Measurements from ENCODE around the gene SNRPD3.
A peak's percentile ranks its signal among the peaks of the same experiment; 100 is the strongest.
"Not testable (repeated sequence)": the region's sequence is repeated elsewhere in the genome, so short reads cannot be mapped to it uniquely, and the experiment has no call there.

SNRPD3 gene

DNA sequence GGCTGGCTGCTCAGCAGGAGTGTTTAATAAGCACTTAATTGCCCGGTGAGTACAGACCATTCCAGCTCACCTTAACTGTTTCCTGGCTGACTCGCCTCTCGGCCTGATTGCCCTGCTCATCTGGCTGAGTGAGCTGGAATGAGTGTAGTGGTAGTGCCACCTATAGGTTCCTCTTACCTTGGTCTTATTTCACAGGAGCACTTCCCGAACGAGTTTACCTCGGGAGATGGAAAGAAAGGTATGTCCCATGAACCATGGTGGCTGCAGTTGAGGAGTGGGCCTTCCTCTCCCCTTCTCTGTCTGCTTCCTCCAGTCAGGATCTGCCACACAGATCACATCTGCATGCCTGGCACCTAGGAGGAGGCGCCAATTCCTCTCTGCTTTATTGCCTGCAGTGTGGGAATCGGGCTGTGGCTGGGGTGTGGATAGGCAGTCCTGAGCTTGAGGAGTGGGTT, 34.0 kb upstream of the SNRPD3 start:
- TF ChIP-seq, protein P1, sequence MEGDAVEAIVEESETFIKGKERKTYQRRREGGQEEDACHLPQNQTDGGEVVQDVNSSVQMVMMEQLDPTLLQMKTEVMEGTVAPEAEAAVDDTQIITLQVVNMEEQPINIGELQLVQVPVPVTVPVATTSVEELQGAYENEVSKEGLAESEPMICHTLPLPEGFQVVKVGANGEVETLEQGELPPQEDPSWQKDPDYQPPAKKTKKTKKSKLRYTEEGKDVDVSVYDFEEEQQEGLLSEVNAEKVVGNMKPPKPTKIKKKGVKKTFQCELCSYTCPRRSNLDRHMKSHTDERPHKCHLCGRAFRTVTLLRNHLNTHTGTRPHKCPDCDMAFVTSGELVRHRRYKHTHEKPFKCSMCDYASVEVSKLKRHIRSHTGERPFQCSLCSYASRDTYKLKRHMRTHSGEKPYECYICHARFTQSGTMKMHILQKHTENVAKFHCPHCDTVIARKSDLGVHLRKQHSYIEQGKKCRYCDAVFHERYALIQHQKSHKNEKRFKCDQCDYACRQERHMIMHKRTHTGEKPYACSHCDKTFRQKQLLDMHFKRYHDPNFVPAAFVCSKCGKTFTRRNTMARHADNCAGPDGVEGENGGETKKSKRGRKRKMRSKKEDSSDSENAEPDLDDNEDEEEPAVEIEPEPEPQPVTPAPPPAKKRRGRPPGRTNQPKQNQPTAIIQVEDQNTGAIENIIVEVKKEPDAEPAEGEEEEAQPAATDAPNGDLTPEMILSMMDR (IDR thresholded peaks at IDR 0.05; ENCODE audit: extremely low read depth, missing control alignments): peak; percentile 23
- DNase-seq (ENCODE audit: low spot score): peak; percentile 58

DNA sequence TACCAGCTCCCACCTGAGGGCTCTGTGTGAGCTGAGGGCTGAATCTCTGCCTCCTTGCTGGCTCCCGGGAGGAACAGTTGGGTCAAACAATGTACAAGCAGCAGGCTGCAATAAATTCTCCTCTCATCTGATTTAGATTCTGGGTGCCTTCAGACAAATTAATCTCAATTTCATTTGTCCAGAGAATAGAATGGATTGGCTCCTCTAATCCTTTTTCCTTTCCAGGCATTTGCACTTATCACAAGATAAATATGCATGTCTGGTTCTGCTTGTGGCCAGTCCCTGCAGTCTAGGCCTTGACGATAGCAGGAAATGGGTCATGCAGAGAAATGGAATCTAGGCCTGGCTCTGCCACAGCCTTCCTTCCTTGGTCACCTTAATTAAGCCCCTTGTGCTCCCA, 31.9 kb upstream of the SNRPD3 start:
- TF ChIP-seq, protein P1 (IDR thresholded peaks at IDR 0.05; ENCODE audit: extremely low read depth, missing control alignments): no peak
- DNase-seq (ENCODE audit: low spot score): no peak

DNA sequence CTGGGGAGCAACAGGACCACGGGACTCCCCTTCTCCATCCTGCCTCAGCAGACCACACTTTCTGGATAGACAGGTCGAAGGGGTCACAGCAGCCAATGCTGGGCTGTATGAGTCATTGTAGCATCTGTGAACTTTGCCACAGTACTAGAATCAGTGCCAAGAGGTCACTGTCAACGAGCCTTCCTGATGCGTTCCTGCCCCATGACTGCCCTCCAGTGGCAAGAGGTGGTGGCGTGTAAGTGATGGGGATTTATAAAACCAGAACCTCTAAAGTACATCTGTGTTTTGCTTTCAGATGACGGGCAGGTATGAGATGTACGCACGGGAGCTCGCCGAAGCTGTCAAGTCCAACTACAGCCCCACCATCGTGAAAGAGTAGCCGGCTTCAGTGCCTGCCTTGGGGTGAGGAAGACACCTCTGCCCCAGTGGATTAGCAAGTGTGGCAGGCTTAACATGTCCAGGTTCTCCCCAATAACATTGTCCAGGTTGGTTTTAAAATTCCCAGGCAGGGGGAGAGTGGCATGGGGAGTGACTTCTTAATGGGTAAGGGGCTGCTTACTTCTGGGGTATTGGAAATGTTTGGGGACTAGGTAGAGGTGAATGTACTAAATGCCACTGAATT, 30.3 kb upstream of the SNRPD3 start:
- TF ChIP-seq, protein P1 (IDR thresholded peaks at IDR 0.05; ENCODE audit: extremely low read depth, missing control alignments): peak; percentile 92
- DNase-seq (ENCODE audit: low spot score): peak; percentile 82

DNA sequence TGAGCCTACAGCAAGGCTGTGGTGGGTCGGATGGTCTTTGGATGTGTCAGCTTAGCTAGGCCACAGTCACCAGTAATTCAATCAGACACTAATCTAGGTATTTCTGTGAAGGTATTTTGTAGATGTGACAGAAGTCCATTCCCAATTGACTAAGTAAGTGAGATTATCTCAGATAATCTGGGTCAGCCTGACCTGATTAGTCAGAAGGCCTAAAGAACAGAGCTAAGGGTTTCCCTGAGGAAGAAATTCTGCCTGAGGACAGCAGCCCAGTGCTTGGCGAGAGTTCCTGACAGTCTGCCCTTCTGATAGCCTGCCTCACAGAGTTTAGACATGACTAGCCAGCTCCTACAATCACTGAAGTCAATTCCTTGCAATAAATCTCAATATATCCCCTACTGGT, 29.6 kb upstream of the SNRPD3 start:
- TF ChIP-seq, protein P1 (IDR thresholded peaks at IDR 0.05; ENCODE audit: extremely low read depth, missing control alignments): no peak
- no peak for DNase-seq (ENCODE audit: low spot score)

DNA sequence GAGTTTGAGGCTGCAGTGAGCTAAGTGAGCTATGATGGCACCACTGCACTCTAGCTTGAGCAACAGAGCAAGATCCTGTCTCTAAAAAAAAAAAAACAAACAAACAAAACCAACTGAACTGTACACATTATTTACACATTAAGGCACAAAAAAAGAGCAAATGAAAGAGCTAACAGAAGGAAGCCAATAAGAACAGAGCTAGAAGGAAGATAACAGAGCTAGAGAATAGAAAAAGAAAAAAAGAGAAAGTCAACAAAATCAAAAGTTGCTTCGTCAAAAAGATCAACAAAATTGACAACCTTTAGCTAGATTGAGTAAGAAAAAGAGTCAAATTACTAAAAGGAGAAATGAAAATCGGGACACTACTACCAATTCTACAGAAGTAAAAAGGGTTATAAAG, 25.9 kb upstream of the SNRPD3 start:
- TF ChIP-seq, protein P1 (IDR thresholded peaks at IDR 0.05; ENCODE audit: extremely low read depth, missing control alignments): no peak
- no peak for DNase-seq (ENCODE audit: low spot score)

DNA sequence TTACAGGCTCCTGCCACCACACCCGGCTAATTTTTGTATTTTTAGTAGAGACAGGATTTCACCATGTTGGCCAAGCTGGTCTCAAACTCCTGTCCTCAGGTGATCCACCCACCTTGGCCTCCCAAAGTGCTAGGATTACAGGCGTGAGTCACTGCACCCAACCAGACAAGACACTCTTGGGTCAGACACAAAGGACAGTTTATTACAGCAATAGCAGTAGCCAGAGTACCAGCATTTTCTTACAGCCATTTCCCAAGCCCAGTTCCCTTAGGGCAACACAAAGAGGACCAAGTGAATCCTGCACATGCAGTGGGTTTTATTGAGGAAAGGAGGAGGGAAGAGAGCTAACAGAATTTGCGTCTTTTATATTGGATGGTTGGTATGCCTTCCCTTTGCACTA, 24.8 kb upstream of the SNRPD3 start:
- DNase-seq (ENCODE audit: low spot score): not testable (repeated sequence)

DNA sequence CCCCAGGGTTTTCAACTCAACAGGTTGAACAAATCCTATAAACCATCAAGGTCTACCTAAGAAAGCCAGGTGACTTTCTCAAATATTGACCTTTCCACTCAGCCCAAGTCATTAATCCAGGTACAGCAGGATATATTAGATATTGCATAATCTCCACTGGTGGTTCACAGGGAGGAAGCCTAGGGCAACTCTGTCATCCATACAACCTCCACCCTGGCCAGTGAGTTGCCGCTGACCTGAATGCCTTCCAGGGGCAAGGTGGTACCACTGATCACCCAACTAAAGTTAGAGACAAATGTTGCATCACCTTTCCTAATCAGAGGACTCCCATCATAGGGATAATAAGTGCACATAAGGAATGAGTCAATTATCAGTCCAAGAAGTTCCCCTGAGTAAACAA, 23.7 kb upstream of the SNRPD3 start:
- no peak for DNase-seq (ENCODE audit: low spot score)
- TF ChIP-seq, protein P1 (IDR thresholded peaks at IDR 0.05; ENCODE audit: extremely low read depth, missing control alignments): no peak

DNA sequence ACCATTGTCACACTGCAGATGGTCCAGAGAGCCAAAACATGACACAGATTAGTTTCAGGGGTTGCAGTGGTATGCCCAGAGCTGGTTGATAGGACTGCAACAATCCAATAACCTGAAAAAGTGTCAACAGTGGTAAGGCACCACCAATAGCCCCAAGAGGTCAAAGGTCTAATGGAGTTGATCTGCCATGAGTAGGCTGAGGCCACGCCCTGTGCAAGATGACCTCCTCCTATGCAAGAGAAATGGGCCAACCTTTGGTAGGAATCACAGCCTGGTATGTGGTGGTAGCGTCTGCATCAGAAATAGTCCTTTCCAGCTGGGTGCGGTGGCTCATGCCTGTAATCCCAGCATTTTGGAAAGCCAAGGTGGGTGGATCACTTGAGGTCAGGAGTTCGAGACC, 20.5 kb upstream of the SNRPD3 start:
- DNase-seq (ENCODE audit: low spot score): no peak
- TF ChIP-seq, protein P1 (IDR thresholded peaks at IDR 0.05; ENCODE audit: extremely low read depth, missing control alignments): no peak

All from GM20000 (cell line).